Stimulated activated CD8-positive, alpha-beta memory T cell treated with anti-CD3 and anti-CD28 coated beads, Interleukin-4, amount 100 ng/mL, for 24 hours (primary cell): ENCODE results near the gene KNTC1.
"Not testable (repeated sequence)": the region's sequence is repeated elsewhere in the genome, so short reads cannot be mapped to it uniquely, and the experiment has no call there.

Source experiments
- DNase-seq: peaks from one replicate; pipeline ENCODE4 v3.0.0-alpha.2; 2020; ENCODE audit warnings: low read depth

KNTC1 gene

DNA sequence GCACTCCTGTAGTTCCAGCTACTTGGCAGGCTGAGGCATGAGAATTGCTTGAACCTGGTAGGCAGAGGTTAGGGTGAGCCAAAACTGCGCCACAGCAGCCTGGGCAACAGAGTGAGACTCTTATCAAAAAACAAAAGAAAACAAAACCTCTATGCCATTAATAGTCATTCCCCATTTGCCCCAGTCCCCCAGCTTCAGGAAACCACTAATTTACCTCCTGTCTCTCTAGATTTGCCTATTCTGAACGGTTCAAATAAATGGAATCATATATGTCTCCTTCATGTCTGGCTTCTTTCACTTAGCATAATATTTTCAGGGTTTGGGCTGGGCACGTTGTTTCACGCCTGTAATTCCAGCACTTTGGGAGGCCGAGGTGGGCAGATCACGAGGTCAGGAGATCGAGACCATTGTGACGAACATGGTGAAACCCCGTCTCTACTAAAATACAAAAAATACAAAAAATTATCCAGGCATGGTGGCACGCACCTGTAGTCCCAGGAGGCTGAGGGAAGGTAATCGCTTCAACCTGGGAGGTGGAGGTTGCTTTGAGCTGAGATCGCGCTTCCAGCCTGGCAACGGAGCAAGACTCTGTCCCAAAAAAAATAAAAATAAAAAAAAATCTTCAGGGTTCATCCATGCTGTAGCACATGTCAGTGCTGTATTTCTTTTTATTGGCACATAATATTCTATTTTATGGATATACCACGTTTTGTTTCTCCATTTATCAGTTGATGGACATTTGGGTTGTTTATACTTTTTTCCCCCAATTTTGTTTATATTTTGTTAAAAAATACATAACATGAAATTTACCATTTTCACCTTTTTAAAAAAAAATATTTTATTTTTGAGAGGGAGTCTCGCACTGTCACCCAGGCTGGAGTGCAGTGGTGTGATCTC lies 31.9 kb downstream of the KNTC1 start:
- DNase-seq: no peak

DNA sequence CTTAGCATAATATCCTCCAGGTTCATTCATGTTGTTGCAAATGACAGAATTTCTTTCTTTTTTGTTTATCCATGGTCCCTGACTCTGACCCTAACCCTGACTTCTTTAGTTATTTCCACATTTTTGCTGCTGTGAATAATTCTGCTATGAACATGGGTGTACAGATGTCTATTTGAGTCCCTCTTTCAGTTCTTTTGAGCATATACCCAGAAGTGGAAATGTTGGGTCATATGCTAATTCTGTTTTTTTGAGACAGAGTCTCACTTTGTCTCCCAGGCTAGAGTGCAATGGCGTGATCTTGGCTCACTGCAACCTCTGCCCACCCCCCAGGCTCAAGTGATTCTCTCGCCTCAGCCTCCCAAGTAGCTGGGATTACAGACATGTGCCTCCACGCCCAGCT lies 33.1 kb downstream of the KNTC1 start:
- DNase-seq: no peak

DNA sequence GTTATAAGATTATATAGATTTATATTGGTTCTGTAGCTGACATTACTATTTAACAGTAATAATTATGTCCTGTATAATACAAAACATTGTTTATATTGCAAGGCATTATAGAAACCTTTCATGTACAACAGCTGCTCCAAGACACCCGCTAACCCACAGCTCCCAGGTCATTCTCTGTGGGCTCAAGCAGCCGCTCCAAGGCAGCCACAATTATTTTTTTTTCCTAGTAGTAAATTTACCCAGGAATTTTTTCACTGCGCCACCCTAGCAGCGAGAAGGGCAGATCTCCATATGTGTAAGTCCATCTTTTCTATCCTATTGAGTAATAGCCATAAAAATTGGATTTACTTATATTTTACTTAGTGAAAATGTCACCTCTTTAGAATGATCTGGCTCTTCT lies 36.3 kb downstream of the KNTC1 start:
- no peak for DNase-seq

DNA sequence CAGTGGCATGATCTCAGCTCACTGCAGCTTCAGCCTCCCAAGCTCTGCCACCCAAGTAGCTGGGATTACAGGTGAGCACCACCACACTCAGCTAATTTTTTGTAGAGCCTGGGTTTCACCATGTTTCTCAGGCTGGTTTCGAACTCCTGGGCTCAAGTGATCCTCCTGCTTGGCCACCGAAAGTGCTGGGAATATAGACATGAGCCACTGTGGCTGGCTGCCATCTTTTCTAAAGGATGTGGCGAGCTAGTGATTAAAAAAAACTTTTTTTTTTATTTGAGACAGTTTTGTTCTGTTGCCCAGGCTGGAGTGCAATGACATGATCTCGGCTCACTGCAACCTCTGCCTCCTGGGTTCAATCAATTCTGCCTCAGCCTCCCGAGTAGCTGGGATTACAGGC lies 39.8 kb downstream of the KNTC1 start:
- not testable (repeated sequence) for DNase-seq

DNA sequence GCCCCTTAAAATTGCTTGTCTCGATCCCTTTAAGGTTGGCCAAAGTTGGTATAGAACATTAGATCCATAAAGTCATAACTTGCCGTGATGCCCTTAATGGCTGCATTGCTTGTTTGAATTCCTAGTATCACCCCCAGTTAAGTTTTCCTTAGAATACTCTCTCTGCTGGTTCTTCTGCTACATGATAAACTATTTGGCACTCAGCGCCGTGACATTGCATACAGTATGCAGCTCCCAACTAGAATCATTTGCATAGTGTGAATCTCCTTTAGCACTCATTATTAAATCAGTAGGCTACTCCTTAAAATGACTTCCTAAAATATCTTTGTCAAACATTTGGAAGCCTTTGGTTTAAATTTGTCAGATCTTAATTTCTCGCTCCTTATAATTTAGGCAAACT lies 42.2 kb downstream of the KNTC1 start:
- no peak for DNase-seq

DNA sequence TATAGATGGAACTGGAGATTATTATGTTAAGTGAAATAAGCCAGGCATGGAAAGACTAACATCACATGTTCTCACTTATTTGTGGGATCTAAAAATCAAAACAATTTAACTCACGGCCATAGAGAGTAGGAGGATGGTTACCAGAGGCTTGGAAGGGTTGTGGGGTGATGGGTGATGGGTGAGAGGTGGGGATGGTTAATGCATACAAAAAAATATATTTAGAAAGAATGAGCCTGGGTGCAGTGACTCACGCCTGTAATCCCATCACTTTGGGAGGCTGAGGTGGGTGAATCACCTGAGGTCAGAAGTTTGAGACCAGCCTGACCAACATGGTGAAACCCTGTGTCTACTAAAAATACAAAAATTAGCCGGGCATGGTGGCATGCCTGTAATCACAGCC lies 43.0 kb downstream of the KNTC1 start:
- DNase-seq: not testable (repeated sequence)

DNA sequence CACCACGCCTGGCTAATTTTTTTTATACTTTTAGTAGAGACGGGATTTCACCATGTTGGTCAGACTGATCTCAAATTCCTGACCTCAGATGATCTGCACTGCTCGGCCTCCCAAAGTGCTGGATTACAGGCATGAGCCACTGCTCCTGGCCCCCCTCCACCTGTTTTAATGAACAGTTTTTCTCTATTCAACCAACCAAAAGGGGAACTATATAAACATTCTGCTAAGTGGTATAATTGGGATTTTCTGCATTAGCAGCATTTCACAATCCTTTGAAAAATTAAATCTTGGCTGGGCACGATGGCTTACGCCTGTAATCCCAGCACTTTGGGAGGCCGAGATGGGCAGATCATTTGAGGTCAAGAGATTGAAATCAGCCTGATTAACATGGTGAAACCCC lies 44.8 kb downstream of the KNTC1 start:
- no peak for DNase-seq

DNA sequence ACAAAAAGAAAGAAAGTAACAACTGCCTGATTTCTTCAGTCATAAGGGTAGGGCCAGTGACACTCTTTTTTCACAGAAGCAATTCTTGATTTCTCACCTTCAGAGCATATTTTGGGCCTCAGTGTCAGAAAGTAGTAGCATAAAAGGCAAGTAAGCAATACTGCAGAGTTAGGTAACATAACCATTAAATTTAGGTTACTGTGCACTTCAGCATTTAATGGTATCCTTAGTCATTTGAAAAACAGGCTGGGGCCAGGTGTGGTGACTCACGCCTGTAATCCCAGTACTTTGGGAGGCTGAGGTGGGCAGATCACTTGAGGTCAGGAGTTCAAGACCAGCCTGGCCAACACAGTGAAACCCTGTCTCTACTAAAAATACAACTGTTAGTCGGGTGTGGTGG lies 56.2 kb downstream of the KNTC1 start:
- not testable (repeated sequence) for DNase-seq

DNA sequence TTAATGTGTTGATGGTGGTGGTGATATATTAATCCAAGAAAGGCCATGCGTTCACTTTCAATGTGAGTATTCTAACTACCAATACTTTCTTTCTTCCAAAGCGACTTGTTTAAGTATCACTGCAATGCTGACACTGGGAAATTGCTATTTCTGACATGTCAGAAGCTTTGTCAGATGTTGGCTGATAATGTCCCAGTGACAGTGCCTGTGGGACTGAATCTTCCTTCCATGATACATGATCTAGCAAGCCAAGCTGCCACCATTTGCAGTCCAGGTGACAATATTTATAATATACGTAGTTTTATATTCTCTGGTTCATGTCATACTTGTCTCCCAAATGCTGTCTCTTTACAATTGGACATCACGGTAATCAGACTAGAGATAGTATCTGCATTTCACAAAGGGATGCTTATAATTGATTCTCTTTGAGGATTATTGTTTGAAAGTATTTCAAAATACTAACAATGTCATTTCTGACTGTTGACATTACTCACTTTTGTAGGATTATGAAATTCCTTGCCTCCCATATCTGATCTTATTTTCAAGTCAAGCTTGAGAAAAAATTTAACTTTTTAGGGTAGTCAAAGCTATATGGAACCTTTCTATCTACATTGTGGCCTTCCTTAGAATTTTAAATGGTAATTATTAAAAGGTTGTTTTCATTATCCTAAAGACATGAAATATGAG lies 57.3 kb downstream of the KNTC1 start:
- no peak for DNase-seq

DNA sequence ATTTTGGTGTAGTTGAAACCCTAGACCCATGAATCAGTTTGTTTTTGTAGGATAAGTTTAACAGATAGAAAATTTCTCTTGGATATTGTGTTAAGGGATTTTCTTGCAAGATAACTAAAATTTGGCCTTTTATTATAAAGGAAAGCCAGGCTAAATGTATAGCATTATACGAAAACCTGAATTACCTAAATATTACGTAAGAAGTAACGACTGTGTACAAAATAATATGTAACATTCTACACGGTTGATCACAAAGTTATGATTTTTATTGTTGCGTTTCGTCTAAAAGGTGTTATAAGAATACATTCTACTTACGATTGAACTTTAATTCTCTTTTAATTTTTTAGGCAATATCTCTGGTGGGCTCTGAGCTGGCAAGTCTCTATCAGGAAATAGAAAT lies 63.9 kb downstream of the KNTC1 start:
- no peak for DNase-seq

DNA sequence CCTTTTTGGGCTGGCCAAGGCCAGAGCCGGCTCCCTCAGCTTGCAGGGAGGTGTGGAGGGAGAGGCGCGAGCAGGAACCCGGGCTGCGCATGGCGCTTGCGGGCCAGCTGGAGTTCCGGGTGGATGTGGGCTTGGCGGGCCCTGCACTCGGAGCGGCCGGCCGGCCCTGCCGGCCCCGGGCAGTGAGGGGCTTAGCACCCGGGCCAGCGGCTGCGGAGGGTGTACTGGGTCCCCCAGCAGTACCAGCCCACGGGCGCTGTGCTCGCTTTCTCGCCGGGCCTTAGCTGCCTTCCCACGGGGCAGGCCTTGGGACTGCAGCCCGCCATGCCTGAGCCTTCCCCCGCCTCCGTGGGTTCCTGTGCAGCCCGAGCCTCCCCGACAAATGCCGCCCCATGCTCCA lies 64.9 kb downstream of the KNTC1 start:
- DNase-seq: not testable (repeated sequence)

DNA sequence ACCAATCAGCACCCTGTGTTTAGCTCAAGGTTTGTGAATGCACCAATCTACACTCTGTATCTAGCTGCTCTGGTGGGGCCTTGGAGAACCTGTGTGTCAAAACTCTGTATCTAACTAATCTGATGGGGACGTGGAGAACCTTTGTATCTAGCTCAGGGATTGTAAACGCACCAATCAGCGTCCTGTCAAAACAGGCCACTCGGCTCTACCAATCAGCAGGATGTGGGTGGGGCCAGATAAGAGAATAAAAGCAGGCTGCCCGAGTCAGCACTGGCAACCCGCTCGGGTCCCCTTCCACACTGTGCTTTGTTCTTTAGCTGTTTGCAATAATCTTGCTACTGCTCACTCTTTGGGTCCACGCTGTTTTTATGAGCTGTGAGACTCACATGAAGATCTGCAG lies 65.5 kb downstream of the KNTC1 start:
- DNase-seq: not testable (repeated sequence)

DNA sequence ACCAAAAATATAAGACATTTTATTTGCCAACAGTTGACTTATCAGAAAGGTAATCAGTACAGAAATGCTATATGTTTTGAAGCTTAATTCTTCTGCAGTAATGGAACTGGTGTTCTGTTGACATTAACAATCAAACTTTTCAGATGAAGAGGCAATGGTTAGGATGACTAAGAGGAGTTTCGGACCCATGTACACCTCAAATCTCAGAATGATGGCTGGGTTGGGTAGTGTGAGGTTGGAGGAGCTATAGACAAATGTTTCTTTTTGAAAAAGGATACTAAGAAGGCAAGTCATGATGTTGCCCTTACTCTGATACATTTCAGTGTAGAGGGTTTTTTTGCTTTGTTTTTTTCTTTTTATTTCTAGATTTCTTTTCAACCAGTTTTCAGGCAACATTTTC lies 66.9 kb downstream of the KNTC1 start:
- no peak for DNase-seq

DNA sequence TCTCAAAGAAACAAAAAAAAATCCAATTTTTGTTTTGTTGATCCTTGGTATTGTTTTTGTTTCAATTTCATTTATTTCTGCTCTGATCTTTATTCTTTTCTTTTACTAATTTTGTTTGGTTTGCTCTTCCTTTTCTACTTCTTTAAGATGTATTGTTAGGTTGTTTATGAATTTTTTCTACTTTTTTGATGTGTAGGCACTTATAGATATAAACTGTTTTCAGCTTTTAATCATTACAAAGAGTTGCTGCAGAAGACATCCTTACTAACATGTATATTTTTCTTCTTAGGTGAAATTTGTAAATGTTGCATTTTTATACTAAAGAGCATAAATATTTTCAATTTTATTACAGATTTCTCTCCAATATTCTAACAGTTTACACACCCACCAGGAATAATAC lies 69.8 kb downstream of the KNTC1 start:
- no peak for DNase-seq

DNA sequence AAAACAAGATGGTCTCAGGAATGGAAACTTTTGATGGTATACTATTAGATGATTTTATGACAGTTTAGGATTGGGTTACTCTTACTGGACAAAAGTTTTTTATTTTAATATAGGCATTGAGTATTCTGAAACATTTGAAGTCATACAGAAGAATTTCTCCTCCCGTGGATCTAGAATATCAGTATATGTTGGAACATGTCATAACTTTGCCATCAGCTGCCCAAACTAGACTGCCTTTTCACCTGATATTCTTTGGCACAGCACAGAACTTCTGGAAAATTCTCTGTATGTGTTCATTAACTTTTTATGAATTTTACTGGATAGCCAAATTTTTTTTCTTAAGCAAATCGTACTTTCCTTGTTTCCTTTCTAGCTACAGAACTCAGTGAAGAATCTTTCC lies 75.4 kb downstream of the KNTC1 start:
- no peak for DNase-seq

DNA sequence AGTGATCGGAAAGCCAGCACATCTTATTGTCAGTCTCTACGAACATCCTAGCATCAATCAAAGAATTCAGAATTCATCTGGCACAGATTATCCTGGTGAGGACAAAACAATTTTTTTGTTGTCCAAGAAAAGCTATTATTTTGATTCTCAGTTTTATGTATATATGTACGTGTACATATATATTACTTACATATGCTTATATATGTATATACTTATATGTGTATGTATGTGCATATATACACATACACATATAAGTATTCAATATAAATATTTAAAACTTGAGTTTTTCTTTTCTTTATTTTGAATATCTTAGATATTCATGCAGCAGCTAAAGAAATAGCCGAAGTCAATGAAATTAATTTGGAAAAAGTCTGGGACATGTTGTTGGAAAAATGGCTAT lies 77.9 kb downstream of the KNTC1 start:
- no peak for DNase-seq

DNA sequence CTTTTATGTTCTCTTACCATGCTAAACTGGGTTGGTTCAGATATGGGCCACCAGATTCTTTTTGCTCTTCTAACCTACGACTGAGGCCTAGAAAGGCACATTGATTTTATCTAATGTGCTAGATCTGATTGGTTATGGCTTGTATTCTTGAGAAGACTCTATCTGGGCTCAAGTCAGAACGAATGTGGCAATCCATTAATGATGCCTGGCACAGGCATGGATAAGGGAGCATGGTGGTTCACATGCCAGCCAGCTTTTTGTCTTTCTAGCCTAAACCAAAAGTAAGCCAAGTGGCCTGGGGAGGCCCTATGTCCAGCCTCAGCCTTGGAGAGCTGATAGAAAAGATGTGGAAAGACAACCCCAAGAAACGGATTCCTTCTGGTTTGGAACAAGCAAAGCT lies 82.7 kb downstream of the KNTC1 start:
- no peak for DNase-seq

DNA sequence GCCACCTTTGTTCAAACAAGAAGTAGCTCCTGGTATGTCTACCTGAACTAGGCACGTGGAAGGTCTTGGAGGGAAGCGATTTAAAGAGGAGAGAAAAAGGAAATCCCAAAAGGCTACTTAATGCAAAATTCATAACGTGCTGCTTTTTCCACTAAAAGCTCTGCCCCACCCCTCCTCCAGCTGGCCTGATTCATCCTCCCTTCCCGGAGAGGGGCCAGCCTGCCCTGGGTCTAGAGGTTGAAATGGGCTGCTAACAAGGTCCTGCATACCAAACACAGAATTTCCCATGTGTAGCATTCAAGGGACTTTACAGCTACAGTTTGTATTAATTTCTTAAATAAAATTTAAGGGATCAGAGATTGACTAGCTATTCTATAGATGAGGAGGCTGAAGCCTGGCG lies 83.2 kb downstream of the KNTC1 start:
- no peak for DNase-seq

DNA sequence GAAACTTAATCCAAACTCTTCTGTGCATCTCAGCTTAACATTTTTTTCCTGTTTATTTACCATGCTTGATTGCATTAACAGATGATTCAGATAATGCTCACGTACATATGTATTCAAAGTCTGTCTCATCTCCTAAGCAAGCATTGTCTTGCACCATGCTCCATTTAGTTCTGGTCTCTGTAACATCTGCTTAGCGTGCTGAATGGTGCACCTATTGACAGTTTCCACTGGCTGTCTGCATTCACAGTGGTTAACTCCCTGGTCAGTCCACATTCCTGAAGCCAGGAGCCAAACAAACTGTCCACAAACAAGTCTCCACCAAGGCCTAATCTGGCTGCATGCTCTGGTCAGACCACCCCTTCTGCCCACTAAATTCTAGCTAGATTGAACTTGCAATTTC lies 83.9 kb downstream of the KNTC1 start:
- DNase-seq: no peak

DNA sequence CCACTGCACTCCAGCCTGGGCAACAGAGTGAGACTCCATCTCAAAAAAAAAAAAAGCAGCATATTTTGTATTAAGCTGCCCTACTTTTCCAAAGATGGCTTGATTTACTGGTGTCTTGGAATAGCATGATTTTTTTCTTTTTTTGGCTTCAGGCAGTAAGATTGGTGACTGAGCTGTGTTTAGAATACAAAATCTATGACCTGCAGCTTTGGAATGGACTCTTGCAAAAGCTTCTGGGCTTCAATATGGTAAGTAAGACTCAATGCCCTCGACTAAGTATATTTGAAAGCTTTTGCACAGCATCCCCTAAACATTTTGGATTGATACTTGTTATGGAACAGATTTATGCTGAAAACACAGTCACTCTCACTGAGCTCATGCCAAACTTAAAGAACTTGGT lies 87.8 kb downstream of the KNTC1 start:
- no peak for DNase-seq

DNA sequence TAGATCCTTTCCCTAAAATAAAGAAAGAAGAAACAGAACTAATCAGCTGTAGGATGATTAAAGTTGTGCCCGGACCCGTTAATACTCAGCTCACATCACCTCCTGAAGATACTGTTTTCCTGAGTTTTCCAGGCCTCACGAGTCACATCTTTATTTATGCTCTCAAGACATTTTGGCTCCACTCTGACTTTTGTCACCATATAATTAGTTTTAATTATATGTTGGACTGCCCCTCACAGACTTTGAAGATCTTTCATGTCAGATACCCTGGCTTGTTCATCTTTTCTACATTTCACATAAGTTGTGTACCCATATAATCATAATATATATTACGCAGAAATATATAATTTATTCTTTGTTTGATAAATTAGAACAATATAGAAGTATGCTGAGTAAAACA lies 88.7 kb downstream of the KNTC1 start:
- no peak for DNase-seq

DNA sequence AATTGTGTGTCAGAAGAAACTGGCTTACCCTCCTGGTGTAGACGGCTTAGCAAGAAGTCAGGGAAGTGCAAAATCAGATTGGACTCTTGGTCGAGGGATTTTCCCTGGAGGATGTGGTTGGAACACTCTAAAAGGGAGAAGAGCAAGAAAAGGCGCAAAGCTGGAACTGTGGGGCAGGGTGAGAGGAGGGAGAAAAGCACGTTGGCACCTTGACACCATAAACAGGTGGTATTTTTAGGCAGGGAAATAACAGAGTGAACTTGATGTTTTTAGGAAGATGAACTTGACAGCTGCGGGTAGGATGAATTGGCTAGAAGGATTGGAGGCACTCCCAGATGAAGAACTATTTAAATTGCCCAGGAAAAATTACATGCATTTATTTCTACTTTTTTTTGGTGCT lies 108.4 kb downstream of the KNTC1 start:
- no peak for DNase-seq

DNA sequence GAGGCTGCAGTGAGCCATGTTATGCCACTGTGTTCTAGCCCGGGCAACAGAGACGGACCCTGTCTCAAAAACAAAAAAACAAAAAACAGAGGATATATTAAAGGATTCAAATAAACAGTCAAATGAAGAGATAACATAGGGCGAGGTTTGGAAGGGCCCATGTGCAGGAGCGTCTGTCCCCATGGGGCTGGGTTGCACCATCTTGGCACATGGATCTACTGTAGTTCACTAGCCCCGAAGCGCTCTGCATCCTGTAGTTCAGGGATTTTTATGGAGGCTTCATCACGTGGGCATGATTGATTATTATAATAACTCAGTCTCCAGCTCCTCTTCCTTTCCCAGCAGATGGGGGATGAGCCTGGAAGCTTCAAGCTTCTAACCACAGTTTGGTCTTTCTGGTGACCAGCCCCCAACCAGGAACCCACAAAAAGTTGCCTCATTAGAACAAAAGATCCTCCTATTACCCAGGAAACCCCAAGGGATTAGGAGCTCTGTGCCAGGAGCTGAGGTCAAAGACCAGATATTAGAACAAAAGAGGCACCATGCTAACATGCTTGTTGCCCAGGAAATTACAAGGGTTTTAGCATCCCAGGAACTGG lies 116.3 kb downstream of the KNTC1 start:
- DNase-seq: no peak
